Subcutaneous abdominal adipose tissue (tissue), 5 donors: Measurements from ENCODE around the gene PODN.

Source experiments
- H3K27ac ChIP-seq: one replicate; pipeline ENCODE4 v1.7.0; 2013; ENCODE audit warnings: low read depth, mild to moderate bottlenecking, inconsistent platforms, low read length, moderate library complexity
- H3K27me3 ChIP-seq, 5 donors: one replicate each; pipeline ENCODE4 v1.7.0; 2013; ENCODE audit warnings: low read length in 5 of 5, inconsistent platforms in 1 of 5; ENCODE audit not compliant: control insufficient read depth in 5 of 5, insufficient read depth in 4 of 5
- H3K36me3 ChIP-seq, 5 donors: one replicate each; pipeline ENCODE4 v1.7.0; 2013; ENCODE audit warnings: low read length in 5 of 5; ENCODE audit not compliant: control insufficient read depth in 5 of 5, insufficient read depth in 5 of 5
- H3K4me1 ChIP-seq, 5 donors: one replicate each; pipeline ENCODE4 v1.7.0; 2013; ENCODE audit warnings: low read length in 5 of 5, mild to moderate bottlenecking in 3 of 5, moderate library complexity in 1 of 5; ENCODE audit not compliant: control insufficient read depth in 5 of 5, insufficient read depth in 5 of 5
- H3K4me3 ChIP-seq, 5 donors: one replicate each; pipeline ENCODE4 v1.7.0; 2013; ENCODE audit warnings: low read length in 5 of 5, low read depth in 1 of 5
- H3K9ac ChIP-seq, 5 donors: one replicate each; pipeline ENCODE4 v1.7.0; 2013; ENCODE audit warnings: low read length in 5 of 5, mild to moderate bottlenecking in 4 of 5, moderate library complexity in 3 of 5
- H3K9me3 ChIP-seq, 5 donors: one replicate each; pipeline ENCODE4 v1.7.0; 2013; ENCODE audit warnings: low read length in 5 of 5; ENCODE audit not compliant: control insufficient read depth in 5 of 5
- donor health status: healthy.
- donor health status: healthy.
- donor health status: healthy.
- donor health status: healthy.
- donor health status: healthy.

The PODN gene

GRCh38 chr1:53061859-53062707 lies at the start of gene PODN:
Gene PODN (plus strand): TSS chr1:53062213. CDS start chr1:53069856, 7,643 bp downstream.
- Histone ChIP-seq H3K9me3 (no peaks in the 10 kb centered on the region), H3K36me3 (no peaks in the 10 kb centered on the region), H3K4me3 (peak within 1 kb of the TSS; percentile 62 to 67 (median 64)), H3K27me3 (peaks cover 7 to 20% (median 11%) of the 10 kb centered on the region in 5 donors), H3K9ac (peak within 1 kb of the TSS in 3 of 5 donors; percentile 60 to 63 (median 61)), H3K27ac (peak within 1 kb of the TSS; percentile 55), H3K4me1 (peaks cover 0 to 37% (median 27%) of the 10 kb centered on the region in 5 donors)

- no peaks in the 10 kb centered on the region for H3K27me3 ChIP-seq
- no peaks in the 10 kb centered on the region for H3K9me3 ChIP-seq
- H3K4me1 ChIP-seq = peaks cover 0 to 31% (median 24%) of the 10 kb centered on the region in 5 donors
- peak overlapping the region; percentile 69 for H3K27ac ChIP-seq
- H3K36me3 ChIP-seq = peaks cover 0 to 6% (median 0%) of the 10 kb centered on the region in 5 donors
- H3K9ac ChIP-seq = peak overlapping the region; percentile 53 to 91 (median 80)
- peak overlapping the region; percentile 75 to 96 (median 90) for H3K4me3 ChIP-seq
Observed at GRCh38 chr1:53014791-53015507, 47.1 kb upstream of the PODN start.

GRCh38 chr1:53015508-53015860 lies 46.5 kb upstream of the PODN start:
- H3K4me3 ChIP-seq = peak overlapping the region; percentile 75 to 96 (median 90)
- H3K27ac ChIP-seq = peak overlapping the region; percentile 69
- H3K9me3 ChIP-seq = no peaks in the 10 kb centered on the region
- H3K9ac ChIP-seq = peak overlapping the region; percentile 53 to 91 (median 80)
- H3K27me3 ChIP-seq = no peaks in the 10 kb centered on the region
- H3K36me3 ChIP-seq = peaks cover 0 to 6% (median 0%) of the 10 kb centered on the region in 5 donors
- peaks cover 0 to 31% (median 24%) of the 10 kb centered on the region in 5 donors for H3K4me1 ChIP-seq

- Histone ChIP-seq H3K4me3 (no peak overlapping the region), H3K36me3 (peaks cover 0 to 6% (median 0%) of the 10 kb centered on the region in 5 donors), H3K9ac (peak overlapping the region in 1 of 5 donors; percentile 4)
Observed at GRCh38 chr1:53016705-53017104, 45.3 kb upstream of the PODN start.

GRCh38 chr1:53020588-53020987 lies 41.4 kb upstream of the PODN start:
- Histone ChIP-seq H3K4me1 (peaks cover 0 to 33% (median 25%) of the 10 kb centered on the region in 5 donors), H3K9ac (no peak overlapping the region), H3K9me3 (no peaks in the 10 kb centered on the region), H3K4me3 (no peak overlapping the region), H3K36me3 (peaks cover 0 to 6% (median 0%) of the 10 kb centered on the region in 5 donors), H3K27ac (no peak overlapping the region), H3K27me3 (no peaks in the 10 kb centered on the region)

More at GRCh38 chr1:53016705-53017104, 45.3 kb upstream of the PODN start:
- H3K27me3 ChIP-seq = no peaks in the 10 kb centered on the region
- H3K27ac ChIP-seq = no peak overlapping the region
- H3K9me3 ChIP-seq = no peaks in the 10 kb centered on the region
- H3K4me1 ChIP-seq = peaks cover 0 to 33% (median 24%) of the 10 kb centered on the region in 5 donors

- Histone ChIP-seq H3K27me3 (no peaks in the 10 kb centered on the region), H3K4me1 (peaks cover 0 to 24% (median 17%) of the 10 kb centered on the region in 5 donors), H3K4me3 (no peak overlapping the region), H3K9me3 (no peaks in the 10 kb centered on the region), H3K27ac (no peak overlapping the region), H3K36me3 (peaks cover 0 to 6% (median 0%) of the 10 kb centered on the region in 5 donors), H3K9ac (no peak overlapping the region)
Observed at GRCh38 chr1:53022179-53022578, 39.8 kb upstream of the PODN start.

- Histone ChIP-seq H3K27ac (no peak overlapping the region), H3K4me3 (no peak overlapping the region), H3K9me3 (no peaks in the 10 kb centered on the region), H3K27me3 (no peaks in the 10 kb centered on the region), H3K4me1 (peaks cover 0 to 22% (median 14%) of the 10 kb centered on the region in 5 donors), H3K36me3 (peaks cover 0 to 6% (median 3%) of the 10 kb centered on the region in 5 donors), H3K9ac (no peak overlapping the region)
Observed at GRCh38 chr1:53023546-53023945, 38.5 kb upstream of the PODN start.

- Histone ChIP-seq H3K27me3 (no peaks in the 10 kb centered on the region), H3K4me1 (peaks cover 0 to 22% (median 14%) of the 10 kb centered on the region in 5 donors), H3K9ac (no peak overlapping the region), H3K4me3 (no peak overlapping the region), H3K36me3 (peaks cover 0 to 6% (median 3%) of the 10 kb centered on the region in 5 donors), H3K9me3 (no peaks in the 10 kb centered on the region), H3K27ac (no peak overlapping the region)
Observed at GRCh38 chr1:53024117-53024516, 37.9 kb upstream of the PODN start.

GRCh38 chr1:53025034-53025768 lies 36.8 kb upstream of the PODN start:
- no peak overlapping the region for H3K4me3 ChIP-seq
- H3K4me1 ChIP-seq = peaks cover 0 to 22% (median 14%) of the 10 kb centered on the region in 5 donors
- H3K27ac ChIP-seq = peak overlapping the region; percentile 88

More at GRCh38 chr1:53025034-53025768, 36.8 kb upstream of the PODN start:
- no peaks in the 10 kb centered on the region for H3K9me3 ChIP-seq
- H3K36me3 ChIP-seq = peaks cover 3 to 9% (median 7%) of the 10 kb centered on the region in 5 donors
- no peaks in the 10 kb centered on the region for H3K27me3 ChIP-seq
- H3K9ac ChIP-seq = peak overlapping the region in 2 of 5 donors; percentile 43 to 64
